Brain microvascular endothelial cell (primary cell): ENCODE data around the gene CCDC102A.

Source experiments
- DNase-seq: peaks from one replicate; pipeline ENCODE4 v3.0.0-alpha.2; 2020
- H3K27ac ChIP-seq: fragments of 250-450 bp; sonication (Bioruptor Pico); 2 replicates; pipeline ENCODE4 v1.5.1; 2020; ENCODE audit warnings: mild to moderate bottlenecking, moderate library complexity
- H3K27me3 ChIP-seq: fragments of 250-450 bp; sonication (Bioruptor Pico); replicated peaks from 2 replicates; pipeline ENCODE4 v1.5.1; 2020; ENCODE audit warnings: mild to moderate bottlenecking
- H3K36me3 ChIP-seq: fragments of 250-450 bp; sonication (Bioruptor Pico); replicated peaks from 2 replicates; pipeline ENCODE4 v1.5.1; 2020; ENCODE audit warnings: mild to moderate bottlenecking
- H3K4me3 ChIP-seq: 2 replicates; pipeline ENCODE4 v1.5.1; 2011; ENCODE audit warnings: low read depth, mild to moderate bottlenecking, control low read depth, low read length, moderate library complexity
- CTCF ChIP-seq: IDR thresholded peaks from 2 replicates; pipeline ENCODE4 v1.5.1; 2011; ENCODE audit warnings: low read depth, mild to moderate bottlenecking, moderate library complexity, low read length, control low read depth, inconsistent platforms; ENCODE audit errors: missing control alignments
- in situ Hi-C: cut with HindIII; loops from 2 replicates; pipeline ENCODE4 v1.10.0; 2017; ENCODE audit warnings: low sequenced_read_pairs, low pct_ligation_motif_present

The CCDC102A gene

DNA sequence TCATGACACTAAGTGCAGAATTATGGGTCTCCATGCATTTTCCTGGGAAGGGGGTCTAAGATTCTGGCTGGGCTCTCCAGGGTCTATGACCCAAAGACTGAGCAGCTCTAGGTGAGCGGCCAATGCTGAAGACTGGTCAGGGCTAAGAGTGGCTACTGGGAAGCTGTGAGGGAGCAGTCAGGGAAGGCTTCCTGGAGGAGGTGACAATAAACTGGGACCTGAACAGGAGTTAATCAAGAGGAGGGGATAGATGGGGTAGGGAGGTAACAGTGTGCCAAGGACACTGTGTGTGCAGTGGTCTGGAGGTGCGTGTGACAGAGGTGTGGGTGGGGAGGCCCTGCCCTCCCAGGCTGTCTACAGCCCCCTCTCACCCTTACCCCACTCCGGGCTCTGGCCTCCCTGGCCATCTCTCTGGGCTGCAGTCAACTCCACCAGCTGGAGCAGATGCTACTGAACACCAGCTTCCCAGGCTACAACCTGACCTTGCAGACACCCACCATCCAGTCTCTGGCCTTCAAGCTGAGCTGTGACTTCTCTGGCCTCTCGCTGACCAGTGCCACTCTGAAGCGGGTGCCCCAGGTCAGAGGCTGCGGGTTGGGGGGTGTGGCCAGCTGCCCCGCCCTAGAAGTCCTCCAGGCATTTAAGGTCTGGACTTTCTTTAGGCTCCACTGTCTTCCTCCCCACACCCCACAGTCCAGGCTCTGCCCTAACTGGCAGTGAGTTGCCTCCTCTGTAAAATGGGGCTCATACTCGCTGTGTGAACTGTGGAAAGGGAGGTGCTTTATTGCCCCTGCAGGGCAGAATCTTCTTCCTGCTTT, 26.5 kb upstream of the CCDC102A start:
- Histone ChIP-seq H3K4me3 (no peak overlapping the region), H3K36me3 (no peaks in the 10 kb centered on the region), H3K27ac (no peak overlapping the region), H3K27me3 (peaks cover 5% of the 10 kb centered on the region)
- in situ Hi-C loops: no loop called here
- DNase-seq: no peak
- no peak for TF ChIP-seq CTCF

DNA sequence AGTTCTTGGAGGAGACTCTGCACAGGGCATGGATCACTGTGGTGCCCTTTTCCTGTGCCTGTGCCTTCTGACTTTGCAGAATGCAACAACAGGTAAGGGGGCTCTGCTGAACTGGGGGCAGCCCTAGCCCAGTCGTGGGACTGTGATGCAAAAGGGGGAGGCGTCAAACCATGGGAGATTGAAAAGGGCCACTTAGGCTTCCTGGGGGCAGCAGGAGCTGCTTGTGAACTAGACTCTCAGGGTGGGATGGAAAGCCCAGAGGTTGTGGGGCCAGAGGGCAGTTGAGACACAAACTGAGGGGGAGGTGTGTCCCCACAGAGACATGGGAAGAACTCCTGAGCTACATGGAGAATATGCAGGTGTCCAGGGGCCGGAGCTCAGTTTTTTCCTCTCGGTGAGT, 25.7 kb upstream of the CCDC102A start:
- H3K27me3 ChIP-seq: peaks cover 5% of the 10 kb centered on the region
- DNase-seq: no peak
- no peaks in the 10 kb centered on the region for H3K36me3 ChIP-seq
- H3K4me3 ChIP-seq: no peak overlapping the region
- TF ChIP-seq CTCF: no peak
- H3K27ac ChIP-seq: no peak overlapping the region
- in situ Hi-C loops: no loop called here

- Histone ChIP-seq H3K4me3 (no peak overlapping the region), H3K27ac (no peak overlapping the region), H3K36me3 (no peaks in the 10 kb centered on the region), H3K27me3 (peaks cover 5% of the 10 kb centered on the region)
- no peak for DNase-seq
- in situ Hi-C loops: no loop called here
- TF ChIP-seq CTCF: no peak
Observed at GRCh38 chr16:57559072-57559790, 22.9 kb upstream of the CCDC102A start.

GRCh38 chr16:57556941-57557541, 20.7 kb upstream of the CCDC102A start:
- in situ Hi-C loops: no loop called here
- no peaks in the 10 kb centered on the region for H3K36me3 ChIP-seq
- TF ChIP-seq CTCF: no peak
- no peak for DNase-seq
- peaks cover 5% of the 10 kb centered on the region for H3K27me3 ChIP-seq
- H3K27ac ChIP-seq: no peak overlapping the region
- no peak overlapping the region for H3K4me3 ChIP-seq

- Histone ChIP-seq H3K27ac (no peak overlapping the region), H3K36me3 (no peaks in the 10 kb centered on the region), H3K27me3 (peaks cover 5% of the 10 kb centered on the region), H3K4me3 (no peak overlapping the region)
- DNase-seq: no peak
- in situ Hi-C loops: no loop called here
- no peak for TF ChIP-seq CTCF
Observed at GRCh38 chr16:57555831-57556230, 19.5 kb upstream of the CCDC102A start.
